Measurements from ENCODE around the gene SLC27A3. TPM values are rescaled to one million over a fixed set of nuclear protein-coding genes. Genes with fewer than 3 reads are reported as not detected.
A peak's percentile ranks its signal among the peaks of the same experiment; 100 is the strongest.

SLC27A3 gene
- total RNA-seq, 6 donors from 2014 or later = 92.8 to 272 (median 167) TPM

- ATAC-seq (ENCODE audit: low FRiP score in 2 of 2) (no peak), DNase-seq (no peak)
- Histone ChIP-seq H3K27me3 (no peaks in the 10 kb centered on the region), H3K36me3 (no peaks in the 10 kb centered on the region), H3K4me1 (peaks cover 25 to 39% (median 26%) of the 10 kb centered on the region in 4 donors), H3K4me3 (no peak overlapping the region), H3K27ac (no peak overlapping the region), H3K9me3 (no peaks in the 10 kb centered on the region)
- WGBS, 2 donors = 91 to 97% methylated on average over 4 of the region's 4 CpGs
- no peak for TF ChIP-seq POLR2A (IDR thresholded peaks at IDR 0.05)
Measured at GRCh38 chr1:153786038-153786790, 11.0 kb downstream of the SLC27A3 start.

- Histone ChIP-seq H3K27ac (peak overlapping the region; percentile 78 to 85 (median 82)), H3K4me1 (peaks cover 15 to 25% (median 21%) of the 10 kb centered on the region in 4 donors), H3K27me3 (no peaks in the 10 kb centered on the region), H3K9me3 (no peaks in the 10 kb centered on the region), H3K4me3 (peak overlapping the region in 2 of 4 donors; percentile 31 to 32), H3K36me3 (no peaks in the 10 kb centered on the region)
- WGBS, 2 donors = 44 to 47% methylated on average over 10 to 22 of the region's 22 CpGs
- DNase-seq = no peak
- no peak for ATAC-seq (ENCODE audit: low FRiP score in 2 of 2)
- TF ChIP-seq EP300 (IDR thresholded peaks at IDR 0.05) = no peak
- TF ChIP-seq, protein P1, sequence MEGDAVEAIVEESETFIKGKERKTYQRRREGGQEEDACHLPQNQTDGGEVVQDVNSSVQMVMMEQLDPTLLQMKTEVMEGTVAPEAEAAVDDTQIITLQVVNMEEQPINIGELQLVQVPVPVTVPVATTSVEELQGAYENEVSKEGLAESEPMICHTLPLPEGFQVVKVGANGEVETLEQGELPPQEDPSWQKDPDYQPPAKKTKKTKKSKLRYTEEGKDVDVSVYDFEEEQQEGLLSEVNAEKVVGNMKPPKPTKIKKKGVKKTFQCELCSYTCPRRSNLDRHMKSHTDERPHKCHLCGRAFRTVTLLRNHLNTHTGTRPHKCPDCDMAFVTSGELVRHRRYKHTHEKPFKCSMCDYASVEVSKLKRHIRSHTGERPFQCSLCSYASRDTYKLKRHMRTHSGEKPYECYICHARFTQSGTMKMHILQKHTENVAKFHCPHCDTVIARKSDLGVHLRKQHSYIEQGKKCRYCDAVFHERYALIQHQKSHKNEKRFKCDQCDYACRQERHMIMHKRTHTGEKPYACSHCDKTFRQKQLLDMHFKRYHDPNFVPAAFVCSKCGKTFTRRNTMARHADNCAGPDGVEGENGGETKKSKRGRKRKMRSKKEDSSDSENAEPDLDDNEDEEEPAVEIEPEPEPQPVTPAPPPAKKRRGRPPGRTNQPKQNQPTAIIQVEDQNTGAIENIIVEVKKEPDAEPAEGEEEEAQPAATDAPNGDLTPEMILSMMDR (IDR thresholded peaks at IDR 0.05) = no peak
- TF ChIP-seq POLR2A (IDR thresholded peaks at IDR 0.05) = no peak
- no peak for TF ChIP-seq POLR2AphosphoS5 (IDR thresholded peaks at IDR 0.05)
Measured at GRCh38 chr1:153789478-153790034, 14.3 kb downstream of the SLC27A3 start.

DNA sequence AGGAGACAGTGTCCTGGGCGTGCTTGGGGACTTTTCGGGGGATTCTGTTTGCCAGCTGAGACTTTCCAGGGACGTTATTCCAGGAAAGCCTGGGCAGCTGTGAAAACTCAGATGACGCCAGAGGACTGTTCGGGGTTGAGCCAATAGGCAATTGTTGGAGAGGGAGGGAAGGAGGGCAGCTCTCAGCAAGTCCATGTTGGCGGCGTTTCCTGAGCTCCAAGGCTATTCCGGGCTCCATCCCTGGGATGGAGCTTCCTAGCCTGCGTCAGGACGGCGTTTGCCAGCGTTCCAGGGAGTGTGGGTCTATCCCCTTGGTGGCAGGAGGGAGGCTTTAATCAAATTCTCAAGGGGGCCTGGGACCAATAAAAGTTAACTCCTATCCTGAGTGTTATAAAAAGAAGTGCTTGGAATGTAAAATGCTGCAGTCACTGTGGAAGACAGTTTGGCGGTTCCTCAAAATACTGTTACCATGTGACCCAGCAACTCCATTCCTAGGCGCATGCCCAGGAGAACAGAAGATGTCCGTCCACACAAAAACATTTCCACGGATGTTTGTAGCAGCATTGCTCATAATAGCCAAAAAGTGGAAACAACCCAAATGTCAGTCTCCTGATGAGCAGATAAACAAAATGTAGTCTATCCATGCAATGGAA lies 15.2 kb downstream of the SLC27A3 start:
- H3K4me1 ChIP-seq = peaks cover 15 to 25% (median 21%) of the 10 kb centered on the region in 4 donors
- DNase-seq = peak in 1 of 2 donors; percentile 62
- H3K4me3 ChIP-seq = peak overlapping the region in 3 of 4 donors; percentile 5 to 32 (median 31)
- no peaks in the 10 kb centered on the region for H3K9me3 ChIP-seq
- ATAC-seq (ENCODE audit: low FRiP score in 2 of 2) = peak; percentile 77 to 88
- no peaks in the 10 kb centered on the region for H3K36me3 ChIP-seq
- no peaks in the 10 kb centered on the region for H3K27me3 ChIP-seq
- H3K27ac ChIP-seq = peak overlapping the region; percentile 78 to 85 (median 82)
- WGBS, 2 donors = 32 to 47% methylated on average over 16 of the region's 16 CpGs
- TF ChIP-seq, protein P1 (IDR thresholded peaks at IDR 0.05) = no peak
- TF ChIP-seq POLR2AphosphoS5 (IDR thresholded peaks at IDR 0.05) (peak; percentile 36 to 49), EP300 (IDR thresholded peaks at IDR 0.05) (peak in 1 of 4 donors; percentile 6), POLR2A (IDR thresholded peaks at IDR 0.05) (peak in 1 of 4 donors; percentile 16)

DNA sequence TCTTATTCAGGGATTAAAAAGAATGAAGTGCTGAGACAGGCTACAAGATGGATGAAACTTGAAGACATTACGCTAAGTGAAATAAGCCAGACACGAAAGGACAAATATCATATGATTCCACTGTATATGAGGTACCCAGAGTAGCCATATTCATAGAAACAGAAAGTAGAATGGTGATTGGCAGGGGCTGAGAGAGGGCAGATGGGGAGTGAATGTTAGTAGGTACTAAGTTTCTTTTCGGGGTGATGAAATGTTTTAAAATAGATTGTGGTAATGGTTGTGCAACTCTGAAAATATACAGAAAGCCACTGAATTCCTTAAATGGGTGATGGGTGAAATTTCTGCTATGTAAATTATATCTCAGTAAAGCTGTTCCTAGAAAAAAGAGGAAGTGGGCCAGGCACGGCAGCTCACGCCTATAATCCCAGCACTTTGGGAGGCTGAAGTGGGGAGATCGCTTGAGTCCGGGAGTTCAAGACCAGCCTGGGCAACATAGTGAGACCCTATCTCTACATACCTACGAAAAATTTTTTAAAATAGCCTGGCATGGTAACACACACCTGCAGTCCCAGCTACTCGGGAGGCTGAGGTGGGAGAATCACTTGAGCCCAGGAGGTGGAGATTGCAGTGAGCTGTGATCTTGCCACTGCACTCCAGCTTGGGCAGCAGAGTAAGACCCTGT lies 15.9 kb downstream of the SLC27A3 start:
- Histone ChIP-seq H3K9me3 (no peaks in the 10 kb centered on the region), H3K4me1 (peaks cover 15 to 25% (median 21%) of the 10 kb centered on the region in 4 donors), H3K4me3 (peak overlapping the region in 2 of 4 donors; percentile 31 to 32), H3K27ac (peak overlapping the region; percentile 78 to 85 (median 82)), H3K27me3 (no peaks in the 10 kb centered on the region), H3K36me3 (no peaks in the 10 kb centered on the region)
- ATAC-seq (ENCODE audit: low FRiP score in 2 of 2) (peak; percentile 69 to 81), DNase-seq (peak in 1 of 2 donors; percentile 65)
- WGBS, 2 donors = 47 to 54% methylated on average over 9 of the region's 9 CpGs
- TF ChIP-seq, protein P1 (IDR thresholded peaks at IDR 0.05) = no peak
- TF ChIP-seq POLR2A (IDR thresholded peaks at IDR 0.05) (no peak), POLR2AphosphoS5 (IDR thresholded peaks at IDR 0.05) (no peak), EP300 (IDR thresholded peaks at IDR 0.05) (peak in 1 of 4 donors; percentile 10)

Data from upper lobe of left lung (tissue), 6 donors.